Tibial nerve (tissue), 4 donors: ENCODE data around the gene ZNF326. TPM values are rescaled to one million over a fixed set of nuclear protein-coding genes. Genes with fewer than 3 reads are reported as not detected.
"Not testable (repeated sequence)": the region's sequence is repeated elsewhere in the genome, so short reads cannot be mapped to it uniquely, and the experiment has no call there.

ENCODE experiments used
- DNase-seq, 2 donors: peaks; one replicate each; pipeline ENCODE4 v3.0.0-alpha.2; 2019; ENCODE audit warnings: low spot score in 2 of 2
- H3K27ac ChIP-seq, 4 donors: fragments of 200-600 bp; sonication (generic) in 3 of 4; one replicate each; pipeline ENCODE4 v1.5.1; 2017 to 2019; ENCODE audit warnings: mild to moderate bottlenecking in 1 of 4
- H3K27me3 ChIP-seq, 2 donors: fragments of 200-600 bp; sonication (generic) in 1 of 2; one replicate each; pipeline versions ENCODE4 v1.5.1 to v1.6.0; 2017 to 2019
- H3K36me3 ChIP-seq, 3 donors: fragments of 200-600 bp; sonication (generic); one replicate each; pipeline ENCODE4 v1.5.1; 2018 to 2019
- H3K4me1 ChIP-seq, 4 donors: fragments of 200-600 bp; sonication (generic) in 3 of 4; one replicate each; pipeline ENCODE4 v1.5.1; 2017 to 2019
- H3K4me3 ChIP-seq, 4 donors: fragments of 200-600 bp; sonication (generic) in 3 of 4; one replicate each; pipeline ENCODE4 v1.5.1; 2017 to 2019; ENCODE audit warnings: mild to moderate bottlenecking in 1 of 4, moderate library complexity in 1 of 4
- H3K9me3 ChIP-seq, 4 donors: fragments of 200-600 bp; sonication (generic) in 3 of 4; one replicate each; pipeline ENCODE4 v1.5.1; 2017 to 2019
- CTCF ChIP-seq, 5 experiments: fragments of 200-600 bp in 3 of 5; fragments of 450-650 bp in 2 of 5; sonication (generic) in 3 of 5; IDR thresholded peaks; one replicate each; pipeline ENCODE4 v1.5.1; 2016 to 2019; ENCODE audit warnings: antibody characterized with exemption in 5 of 5, mild to moderate bottlenecking in 3 of 5, moderate library complexity in 2 of 5
- EP300 ChIP-seq, 2 donors: sonication (generic); formaldehyde crosslinking; IDR thresholded peaks; one replicate each; pipeline ENCODE4 v1.6.1; 2017; ENCODE audit warnings: antibody characterized with exemption in 2 of 2, mild to moderate bottlenecking in 1 of 2
- POLR2A ChIP-seq, 2 donors: fragments of 450-650 bp; IDR thresholded peaks; one replicate each; pipeline ENCODE4 v1.6.1; 2017; ENCODE audit warnings: antibody characterized with exemption in 2 of 2, mild to moderate bottlenecking in 2 of 2, moderate library complexity in 2 of 2
- WGBS, 2 donors: methylation state at CpG; one replicate each; pipeline ENCODE4 v1.1.5; 2018; 5-methylcytosine and 5-hydroxymethylcytosine counted together
- total RNA-seq, 4 donors: library from RNA; depleted of rRNA; stranded (reverse); fragments of >200 nt; gene quantifications; one replicate each; pipeline ENCODE4 v1.1.0, GENCODE V29; 2016

Gene ZNF326
- total RNA-seq, 4 donors from 2014 or later: 16.5 to 27.4 (median 24.2) TPM

GRCh38 chr1:89993541-89993940 is 1.4 kb upstream of the ZNF326 start:
- no peak overlapping the region for H3K4me3 ChIP-seq
- DNase-seq: no peak
- 96% methylated on average over 24 of the region's 24 CpGs for WGBS, 2 donors
- H3K4me1 ChIP-seq: peaks cover 0 to 27% (median 18%) of the 10 kb centered on the region in 4 donors
- no peak overlapping the region for H3K27ac ChIP-seq
- H3K27me3 ChIP-seq: no peaks in the 10 kb centered on the region
- H3K9me3 ChIP-seq: no peaks in the 10 kb centered on the region
- H3K36me3 ChIP-seq: no peaks in the 10 kb centered on the region
- TF ChIP-seq POLR2A (IDR thresholded peaks at IDR 0.05): no peak
- TF ChIP-seq EP300 (IDR thresholded peaks at IDR 0.05): no peak
- TF ChIP-seq CTCF (IDR thresholded peaks at IDR 0.05): no peak

- WGBS, 2 donors: 70 to 72% methylated on average over 16 of the region's 16 CpGs
These were observed 592 bp upstream of the ZNF326 start for GRCh38 chr1:89994231-89994804.

GRCh38 chr1:89995598-89996449 is 914 bp downstream of the ZNF326 start:
- Histone ChIP-seq H3K36me3 (peaks cover 0 to 9% (median 0%) of the 10 kb centered on the region in 3 donors), H3K4me1 (peaks cover 0 to 41% (median 19%) of the 10 kb centered on the region in 4 donors), H3K9me3 (no peaks in the 10 kb centered on the region), H3K27ac (peak overlapping the region; percentile 88 to 99 (median 96)), H3K4me3 (peak overlapping the region; percentile 56 to 77 (median 74)), H3K27me3 (no peaks in the 10 kb centered on the region)
- TF ChIP-seq POLR2A (IDR thresholded peaks at IDR 0.05): no peak
- TF ChIP-seq EP300 (IDR thresholded peaks at IDR 0.05): no peak
- no peak for TF ChIP-seq CTCF (IDR thresholded peaks at IDR 0.05)
- WGBS, 2 donors: 1 to 2% methylated on average over 15 of the region's 15 CpGs
- no peak for DNase-seq

More at GRCh38 chr1:89994231-89994804, 592 bp upstream of the ZNF326 start:
- no peak for DNase-seq
- Histone ChIP-seq H3K9me3 (no peaks in the 10 kb centered on the region), H3K36me3 (no peaks in the 10 kb centered on the region), H3K27me3 (no peaks in the 10 kb centered on the region), H3K4me1 (peaks cover 0 to 34% (median 19%) of the 10 kb centered on the region in 4 donors), H3K27ac (peak overlapping the region; percentile 88 to 99 (median 96)), H3K4me3 (peak overlapping the region; percentile 56 to 77 (median 74))
- TF ChIP-seq POLR2A (IDR thresholded peaks at IDR 0.05) (no peak), CTCF (IDR thresholded peaks at IDR 0.05) (no peak), EP300 (IDR thresholded peaks at IDR 0.05) (no peak)

- peak overlapping the region in 2 of 4 donors; percentile 96 to 99 for H3K27ac ChIP-seq
- TF ChIP-seq POLR2A (IDR thresholded peaks at IDR 0.05): no peak
- 43 to 55% methylated on average over 9 of the region's 9 CpGs for WGBS, 2 donors
- peak overlapping the region; percentile 7 to 77 (median 74) for H3K4me3 ChIP-seq
- no peaks in the 10 kb centered on the region for H3K27me3 ChIP-seq
- peaks cover 0 to 44% (median 19%) of the 10 kb centered on the region in 4 donors for H3K4me1 ChIP-seq
- no peak for DNase-seq
- H3K9me3 ChIP-seq: no peaks in the 10 kb centered on the region
- H3K36me3 ChIP-seq: peaks cover 0 to 9% (median 0%) of the 10 kb centered on the region in 3 donors
These were observed 1.7 kb downstream of the ZNF326 start for GRCh38 chr1:89996450-89997110.

GRCh38 chr1:89997152-89997551 is 2.2 kb downstream of the ZNF326 start:
- not testable (repeated sequence) for H3K4me3 ChIP-seq

More at GRCh38 chr1:89997152-89997551, 2.2 kb downstream of the ZNF326 start:
- not testable (repeated sequence) for H3K27me3 ChIP-seq, H3K27ac ChIP-seq, DNase-seq, H3K9me3 ChIP-seq, H3K36me3 ChIP-seq
- peaks cover 0 to 46% (median 19%) of the 10 kb centered on the region in 4 donors for H3K4me1 ChIP-seq
- 91 to 94% methylated on average over 4 of the region's 4 CpGs for WGBS, 2 donors
